Liver (tissue), 9 donors: ENCODE results near the gene ADTRP. TPM values are rescaled to one million over a fixed set of nuclear protein-coding genes. Genes with fewer than 3 reads are reported as not detected.

ENCODE experiments used
- DNase-seq: peaks from one replicate; pipeline ENCODE4 v3.0.0-alpha.2; 2017; ENCODE audit warnings: low spot score
- H3K27ac ChIP-seq, 2 donors: one replicate each; pipeline ENCODE4 v1.7.0; 2013; ENCODE audit warnings: inconsistent platforms in 2 of 2, low read length in 2 of 2, control low read depth in 1 of 2, low read depth in 1 of 2, mild to moderate bottlenecking in 1 of 2
- H3K27me3 ChIP-seq, 4 donors: one replicate each; pipeline versions ENCODE4 v1.6.1 to v1.7.0; 2013; ENCODE audit warnings: low read length in 3 of 4, inconsistent platforms in 1 of 4, mild to moderate bottlenecking in 1 of 4, moderate library complexity in 1 of 4; ENCODE audit not compliant: control insufficient read depth in 4 of 4, insufficient read depth in 4 of 4
- H3K36me3 ChIP-seq, 4 donors: one replicate each; pipeline versions ENCODE4 v1.6.1 to v1.7.0; 2013; ENCODE audit warnings: low read length in 3 of 4, mild to moderate bottlenecking in 3 of 4, low read depth in 1 of 4, moderate library complexity in 1 of 4; ENCODE audit not compliant: control insufficient read depth in 4 of 4, insufficient read depth in 3 of 4
- H3K4me1 ChIP-seq, 4 donors: one replicate each; pipeline versions ENCODE4 v1.6.1 to v1.7.0; 2013; ENCODE audit warnings: low read length in 3 of 4, mild to moderate bottlenecking in 3 of 4, moderate library complexity in 1 of 4; ENCODE audit not compliant: control insufficient read depth in 4 of 4, insufficient read depth in 4 of 4
- H3K4me3 ChIP-seq, 3 donors: one replicate each; pipeline versions ENCODE4 v1.6.1 to v1.7.0; 2013; ENCODE audit warnings: low read length in 3 of 3, control low read depth in 1 of 3, low read depth in 1 of 3, mild to moderate bottlenecking in 1 of 3
- H3K9ac ChIP-seq, 2 donors: one replicate each; pipeline ENCODE4 v1.7.0; 2013; ENCODE audit warnings: low read length in 2 of 2, mild to moderate bottlenecking in 2 of 2, moderate library complexity in 2 of 2, control low read depth in 1 of 2, low read depth in 1 of 2
- H3K9me3 ChIP-seq, 4 donors: one replicate each; pipeline versions ENCODE4 v1.6.1 to v1.7.0; 2013; ENCODE audit warnings: low read length in 3 of 4; ENCODE audit not compliant: control insufficient read depth in 4 of 4
- EGR1 ChIP-seq, 2 donors: IDR thresholded peaks; 2 replicates each; pipeline ENCODE4 v1.6.1; 2016 to 2018; ENCODE audit warnings: antibody characterized with exemption in 2 of 2, low read depth in 2 of 2
- FOXA1 ChIP-seq: IDR thresholded peaks from 2 replicates; pipeline ENCODE4 v1.6.1; 2016; ENCODE audit warnings: antibody characterized with exemption
- FOXA2 ChIP-seq: IDR thresholded peaks from 2 replicates; pipeline ENCODE4 v1.6.1; 2016; ENCODE audit warnings: antibody characterized with exemption
- GABPA ChIP-seq, 2 donors: IDR thresholded peaks in 1 of 2; conservative IDR thresholded peaks in 1 of 2; 2 replicates each; pipeline ENCODE4 v1.6.1; 2016; ENCODE audit warnings: antibody characterized with exemption in 2 of 2, mild to moderate bottlenecking in 1 of 2, moderate library complexity in 1 of 2
- HNF4A ChIP-seq, 2 donors: conservative IDR thresholded peaks; 2 replicates each; pipeline ENCODE4 v1.6.1; 2016; ENCODE audit warnings: antibody characterized with exemption in 2 of 2, mild to moderate bottlenecking in 2 of 2
- HNF4G ChIP-seq: IDR thresholded peaks from 2 replicates; pipeline ENCODE4 v1.6.1; 2016; ENCODE audit warnings: antibody characterized with exemption
- JUND ChIP-seq, 2 donors: IDR thresholded peaks; 2 replicates each; pipeline ENCODE4 v1.6.1; 2016; ENCODE audit warnings: antibody characterized with exemption in 2 of 2
- NR2F2 ChIP-seq: IDR thresholded peaks from 2 replicates; pipeline ENCODE4 v1.6.1; 2016; ENCODE audit warnings: antibody characterized with exemption
- RAD21 ChIP-seq, 2 donors: IDR thresholded peaks; 2 replicates each; pipeline ENCODE4 v1.6.1; 2016; ENCODE audit warnings: antibody characterized with exemption in 2 of 2, mild to moderate bottlenecking in 2 of 2
- RXRA ChIP-seq, 2 donors: IDR thresholded peaks; 2 replicates each; pipeline ENCODE4 v1.6.1; 2017 to 2018; ENCODE audit warnings: antibody characterized with exemption in 2 of 2, mild to moderate bottlenecking in 1 of 2
- SP1 ChIP-seq: IDR thresholded peaks from 2 replicates; pipeline ENCODE4 v1.6.1; 2018; ENCODE audit warnings: antibody characterized with exemption, mild to moderate bottlenecking
- TAF1 ChIP-seq: conservative IDR thresholded peaks from 2 replicates; pipeline ENCODE4 v1.6.1; 2016; ENCODE audit warnings: antibody characterized with exemption, mild to moderate bottlenecking
- WGBS: extraction: QIAGEN DNeasy Blood & Tissue Kit; methylation state at CpG from one replicate; pipeline ENCODE4 v1.1.7; 2013; 5-methylcytosine and 5-hydroxymethylcytosine counted together
- polyA plus RNA-seq, 2 donors: library from polyadenylated mRNA; stranded (reverse) in 1 of 2; unstranded in 1 of 2; fragments of 200-250 nt in 1 of 2; fragments of >200 nt in 1 of 2; fragmentation: Nextera tagmentation in 1 of 2; extraction: Ambion mirVana in 1 of 2; gene quantifications; one replicate each; pipeline versions ENCODE4 v1.2.1 to v1.2.3, GENCODE V29; 2013 to 2015
- total RNA-seq, 2 donors: library from RNA; depleted of rRNA; stranded (reverse); fragments of >200 nt; gene quantifications; one replicate each; pipeline ENCODE4 v1.2.3, GENCODE V29; 2014
- TF ChIP-seq, protein P1 (sequence below): IDR thresholded peaks from 2 replicates; pipeline ENCODE4 v1.6.1; 2016; ENCODE audit warnings: antibody characterized with exemption
- TF ChIP-seq, protein P2 (sequence below): IDR thresholded peaks from 2 replicates; pipeline ENCODE4 v1.6.1; 2016; ENCODE audit warnings: antibody characterized with exemption, mild to moderate bottlenecking
- donor health status: healthy.
- donor health status: healthy.
- donor health status: healthy.
- donor health status: healthy.
- donor health status: healthy.

Gene ADTRP
- total and polyA plus RNA-seq, 4 donors = 0.21 to 2.0 (median 0.50) TPM; not detected in 1

DNA sequence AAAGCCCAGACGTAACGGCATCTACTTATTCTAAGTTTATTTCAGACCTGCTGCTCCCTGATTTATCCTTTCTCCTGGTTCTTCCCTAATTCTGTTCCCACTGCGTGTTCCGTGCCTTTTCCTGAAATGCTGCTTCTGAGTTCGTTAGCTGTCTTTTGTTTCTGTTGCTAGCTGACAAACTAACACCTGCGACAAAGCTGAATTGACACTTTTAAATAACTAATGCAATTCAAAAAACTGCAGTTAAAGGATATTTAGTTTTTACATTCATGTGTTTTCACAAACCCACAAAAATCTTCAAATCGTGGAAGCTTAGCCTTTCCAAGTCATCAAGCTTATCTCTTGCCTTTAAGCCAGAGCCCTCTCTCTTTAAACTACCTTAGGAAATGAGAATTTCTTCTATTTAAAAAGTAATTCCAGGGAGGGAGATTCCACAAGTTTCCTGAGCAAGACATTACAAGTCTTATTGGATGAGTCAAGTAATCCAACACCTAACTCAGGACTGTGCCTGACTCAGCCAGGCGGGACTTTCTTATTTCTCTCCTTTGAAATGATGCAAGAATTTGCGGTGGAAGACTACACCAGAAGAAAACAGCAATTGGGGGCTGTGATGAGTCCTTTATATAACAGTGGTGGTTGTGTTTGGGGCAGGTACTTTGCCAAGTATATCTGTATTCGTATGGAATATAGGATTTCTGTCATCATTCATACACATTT, 6.3 kb downstream of the ADTRP start:
- no peak overlapping the region for H3K9ac ChIP-seq
- H3K27me3 ChIP-seq = no peaks in the 10 kb centered on the region
- H3K4me1 ChIP-seq = no peaks in the 10 kb centered on the region
- no peaks in the 10 kb centered on the region for H3K36me3 ChIP-seq
- H3K9me3 ChIP-seq = no peaks in the 10 kb centered on the region
- no peak overlapping the region for H3K27ac ChIP-seq
- 92% methylated on average over 10 of the region's 10 CpGs for WGBS
- TF ChIP-seq TAF1 (no peak), GABPA (IDR thresholded peaks at IDR 0.05 in 1 of 2, conservative IDR thresholded peaks at IDR 0.05 in 1 of 2) (no peak)
- no peak for DNase-seq
- H3K4me3 ChIP-seq = no peak overlapping the region

DNA sequence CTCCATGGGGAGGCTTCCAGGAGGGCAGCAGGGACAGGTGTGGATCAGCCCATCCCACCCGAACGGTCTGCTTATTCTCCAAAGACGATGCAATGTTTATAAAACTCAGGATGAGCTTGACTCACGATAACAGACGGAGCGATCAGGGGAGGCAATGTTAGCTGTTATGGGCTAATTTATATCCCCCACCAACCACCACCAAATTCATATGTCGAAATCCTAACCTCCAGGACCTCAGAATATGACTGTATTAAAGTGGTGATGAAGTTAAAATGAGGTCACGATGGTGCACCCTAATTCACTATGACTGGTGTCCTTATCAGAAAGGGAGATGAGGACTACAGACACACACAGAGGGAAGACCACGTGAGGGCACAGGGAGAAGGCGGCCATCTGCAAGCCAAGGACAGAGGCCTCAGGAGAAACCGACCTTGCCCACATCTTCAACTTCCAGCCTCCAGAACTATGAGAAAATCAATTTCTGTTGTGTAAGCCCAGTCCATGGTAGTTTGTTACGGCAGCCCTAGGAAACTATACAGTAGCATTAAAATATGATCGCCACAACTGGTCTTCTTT, 7.0 kb downstream of the ADTRP start:
- Histone ChIP-seq H3K4me3 (no peak overlapping the region), H3K9me3 (no peaks in the 10 kb centered on the region), H3K27me3 (no peaks in the 10 kb centered on the region), H3K9ac (no peak overlapping the region), H3K4me1 (no peaks in the 10 kb centered on the region), H3K27ac (peak overlapping the region; percentile 25 to 70), H3K36me3 (no peaks in the 10 kb centered on the region)
- no peak for TF ChIP-seq HNF4A (conservative IDR thresholded peaks at IDR 0.05)
- TF ChIP-seq, protein P1, sequence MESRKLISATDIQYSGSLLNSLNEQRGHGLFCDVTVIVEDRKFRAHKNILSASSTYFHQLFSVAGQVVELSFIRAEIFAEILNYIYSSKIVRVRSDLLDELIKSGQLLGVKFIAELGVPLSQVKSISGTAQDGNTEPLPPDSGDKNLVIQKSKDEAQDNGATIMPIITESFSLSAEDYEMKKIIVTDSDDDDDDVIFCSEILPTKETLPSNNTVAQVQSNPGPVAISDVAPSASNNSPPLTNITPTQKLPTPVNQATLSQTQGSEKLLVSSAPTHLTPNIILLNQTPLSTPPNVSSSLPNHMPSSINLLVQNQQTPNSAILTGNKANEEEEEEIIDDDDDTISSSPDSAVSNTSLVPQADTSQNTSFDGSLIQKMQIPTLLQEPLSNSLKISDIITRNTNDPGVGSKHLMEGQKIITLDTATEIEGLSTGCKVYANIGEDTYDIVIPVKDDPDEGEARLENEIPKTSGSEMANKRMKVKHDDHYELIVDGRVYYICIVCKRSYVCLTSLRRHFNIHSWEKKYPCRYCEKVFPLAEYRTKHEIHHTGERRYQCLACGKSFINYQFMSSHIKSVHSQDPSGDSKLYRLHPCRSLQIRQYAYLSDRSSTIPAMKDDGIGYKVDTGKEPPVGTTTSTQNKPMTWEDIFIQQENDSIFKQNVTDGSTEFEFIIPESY = no peak
- TF ChIP-seq NR2F2 = no peak
- no peak for TF ChIP-seq EGR1 (IDR thresholded peaks at IDR 0.05; ENCODE audit: low read depth in 2 of 2)
- TF ChIP-seq FOXA2 = no peak
- WGBS = 95% methylated on average over 13 of the region's 13 CpGs
- DNase-seq = no peak

DNA sequence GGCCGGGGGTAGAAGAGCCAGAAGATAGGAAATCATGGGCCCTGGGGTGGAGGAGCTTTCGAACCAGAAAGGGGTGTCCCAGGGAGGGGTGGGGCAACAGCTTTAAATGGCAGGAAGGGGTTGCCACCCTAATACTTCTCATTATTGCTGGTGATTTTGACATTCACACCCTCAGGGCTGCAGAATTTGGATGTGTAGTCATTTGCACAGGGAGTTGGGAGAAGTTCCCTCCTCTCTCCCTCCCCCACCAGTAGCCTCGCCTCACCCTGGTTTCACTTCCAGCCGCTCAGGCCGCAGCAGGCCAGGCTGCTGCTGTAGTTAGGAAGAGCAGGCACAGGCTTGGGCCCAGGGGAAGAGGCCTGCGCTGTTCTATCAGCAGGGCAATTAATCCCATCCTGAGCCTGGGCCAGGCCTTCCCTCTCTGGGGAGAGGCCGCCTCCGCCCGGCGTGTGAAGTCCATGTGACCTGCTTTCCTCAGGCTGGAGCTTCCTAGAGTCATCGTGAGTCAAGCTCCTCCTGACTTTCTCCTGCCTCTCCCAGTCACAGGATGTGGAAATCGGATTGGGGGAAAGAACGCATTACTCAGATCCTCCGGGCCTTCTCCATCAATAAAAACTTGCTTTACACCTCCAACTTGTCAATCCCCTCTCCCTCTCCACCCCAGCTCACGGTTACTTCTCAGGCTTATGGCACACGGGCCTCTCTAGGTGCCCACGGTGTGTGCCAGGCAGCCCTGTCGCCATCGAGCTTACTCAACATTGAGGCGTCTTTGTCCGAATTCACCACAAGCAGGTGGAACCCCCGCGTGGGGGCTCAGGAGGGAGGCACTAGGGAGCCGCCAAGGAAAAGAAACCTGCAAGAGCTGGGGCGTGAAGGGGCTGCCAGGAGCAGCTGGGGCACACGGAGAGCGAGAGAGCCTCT, 7.8 kb downstream of the ADTRP start:
- no peak for TF ChIP-seq HNF4G
- TF ChIP-seq HNF4A (conservative IDR thresholded peaks at IDR 0.05) = no peak
- TF ChIP-seq EGR1 (IDR thresholded peaks at IDR 0.05; ENCODE audit: low read depth in 2 of 2) = no peak
- no peak for TF ChIP-seq NR2F2
- TF ChIP-seq, protein P2, sequence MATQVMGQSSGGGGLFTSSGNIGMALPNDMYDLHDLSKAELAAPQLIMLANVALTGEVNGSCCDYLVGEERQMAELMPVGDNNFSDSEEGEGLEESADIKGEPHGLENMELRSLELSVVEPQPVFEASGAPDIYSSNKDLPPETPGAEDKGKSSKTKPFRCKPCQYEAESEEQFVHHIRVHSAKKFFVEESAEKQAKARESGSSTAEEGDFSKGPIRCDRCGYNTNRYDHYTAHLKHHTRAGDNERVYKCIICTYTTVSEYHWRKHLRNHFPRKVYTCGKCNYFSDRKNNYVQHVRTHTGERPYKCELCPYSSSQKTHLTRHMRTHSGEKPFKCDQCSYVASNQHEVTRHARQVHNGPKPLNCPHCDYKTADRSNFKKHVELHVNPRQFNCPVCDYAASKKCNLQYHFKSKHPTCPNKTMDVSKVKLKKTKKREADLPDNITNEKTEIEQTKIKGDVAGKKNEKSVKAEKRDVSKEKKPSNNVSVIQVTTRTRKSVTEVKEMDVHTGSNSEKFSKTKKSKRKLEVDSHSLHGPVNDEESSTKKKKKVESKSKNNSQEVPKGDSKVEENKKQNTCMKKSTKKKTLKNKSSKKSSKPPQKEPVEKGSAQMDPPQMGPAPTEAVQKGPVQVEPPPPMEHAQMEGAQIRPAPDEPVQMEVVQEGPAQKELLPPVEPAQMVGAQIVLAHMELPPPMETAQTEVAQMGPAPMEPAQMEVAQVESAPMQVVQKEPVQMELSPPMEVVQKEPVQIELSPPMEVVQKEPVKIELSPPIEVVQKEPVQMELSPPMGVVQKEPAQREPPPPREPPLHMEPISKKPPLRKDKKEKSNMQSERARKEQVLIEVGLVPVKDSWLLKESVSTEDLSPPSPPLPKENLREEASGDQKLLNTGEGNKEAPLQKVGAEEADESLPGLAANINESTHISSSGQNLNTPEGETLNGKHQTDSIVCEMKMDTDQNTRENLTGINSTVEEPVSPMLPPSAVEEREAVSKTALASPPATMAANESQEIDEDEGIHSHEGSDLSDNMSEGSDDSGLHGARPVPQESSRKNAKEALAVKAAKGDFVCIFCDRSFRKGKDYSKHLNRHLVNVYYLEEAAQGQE = peak; percentile 27
- TF ChIP-seq, protein P1 = no peak
- peak; percentile 39 for TF ChIP-seq SP1
- no peak for TF ChIP-seq FOXA1
- TF ChIP-seq RXRA (IDR thresholded peaks at IDR 0.05) = peak; percentile 27 to 42
- TF ChIP-seq RAD21 (IDR thresholded peaks at IDR 0.05) = peak in 1 of 2 donors; percentile 57
- TF ChIP-seq JUND (IDR thresholded peaks at IDR 0.05) = no peak
- no peaks in the 10 kb centered on the region for H3K36me3 ChIP-seq
- no peaks in the 10 kb centered on the region for H3K27me3 ChIP-seq
- 84% methylated on average over 27 of the region's 27 CpGs for WGBS
- peak overlapping the region; percentile 25 to 70 for H3K27ac ChIP-seq
- H3K9me3 ChIP-seq = no peaks in the 10 kb centered on the region
- no peak overlapping the region for H3K4me3 ChIP-seq
- H3K4me1 ChIP-seq = no peaks in the 10 kb centered on the region
- H3K9ac ChIP-seq = no peak overlapping the region
- DNase-seq = peak; percentile 37
